Neural progenitor cell (in vitro differentiated cells): ENCODE results near the gene IGF2.

Source experiments
- CTCF ChIP-seq: fragments of 200-600 bp; sonication (generic); IDR thresholded peaks from 2 replicates; pipeline ENCODE4 v1.5.1; 2017; ENCODE audit warnings: antibody characterized with exemption, mild to moderate bottlenecking
- EZH2phosphoT487 ChIP-seq: fragments of 200-600 bp; sonication (generic); IDR thresholded peaks from 2 replicates; pipeline ENCODE4 v1.6.1; 2017; ENCODE audit warnings: antibody characterized with exemption

GRCh38 chr11:2185324-2186085 lies 46.3 kb upstream of the IGF2 start:
- TF ChIP-seq CTCF (no peak), EZH2phosphoT487 (no peak)
